HG02938 (cell line): Measurements from ENCODE around the gene DLGAP3.

Experiments
- ATAC-seq: cut with Tn5 transposase; IDR thresholded peaks from one replicate; pipeline ENCODE4 v1.9.1; 2021; ENCODE audit warnings: mild to moderate bottlenecking, moderate library complexity; ENCODE audit not compliant: unreplicated experiment

The DLGAP3 gene

DNA sequence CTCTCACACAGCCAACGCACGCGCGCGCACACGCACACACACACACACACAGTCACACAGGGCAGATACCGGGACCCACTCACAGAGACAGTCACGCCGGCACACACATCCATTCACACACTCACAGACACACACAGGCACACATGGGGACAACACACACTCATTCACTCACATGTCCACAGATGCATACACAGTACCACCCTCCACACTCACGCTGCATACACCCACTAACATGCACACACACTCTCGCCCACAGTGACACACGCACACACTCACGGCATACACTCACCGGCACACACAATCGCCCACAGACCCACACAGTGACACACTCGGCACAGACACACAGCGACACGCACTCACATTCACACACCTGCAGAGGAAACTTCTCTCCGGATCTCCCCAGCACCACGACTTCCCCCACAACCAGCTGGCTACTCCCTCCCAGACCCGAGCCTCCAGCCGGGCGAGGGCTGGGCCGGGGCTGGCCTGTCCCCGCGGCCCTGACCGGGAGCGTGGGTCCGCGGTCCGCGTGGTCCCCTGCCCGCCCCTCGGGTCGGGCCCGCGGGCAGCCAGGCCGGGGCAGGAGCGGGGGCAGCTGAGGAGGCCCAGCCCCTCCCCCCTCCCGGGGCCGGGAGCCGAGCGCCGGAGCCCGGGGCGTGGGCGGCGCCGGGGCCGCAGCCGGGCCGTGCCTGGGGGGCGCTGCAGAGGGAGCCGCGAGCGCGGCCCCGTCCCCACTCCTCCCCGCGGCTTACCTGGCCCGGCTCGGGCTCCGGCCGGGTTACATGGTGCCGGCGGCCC is 552 bp downstream of the DLGAP3 start:
- ATAC-seq, result no peak

DNA sequence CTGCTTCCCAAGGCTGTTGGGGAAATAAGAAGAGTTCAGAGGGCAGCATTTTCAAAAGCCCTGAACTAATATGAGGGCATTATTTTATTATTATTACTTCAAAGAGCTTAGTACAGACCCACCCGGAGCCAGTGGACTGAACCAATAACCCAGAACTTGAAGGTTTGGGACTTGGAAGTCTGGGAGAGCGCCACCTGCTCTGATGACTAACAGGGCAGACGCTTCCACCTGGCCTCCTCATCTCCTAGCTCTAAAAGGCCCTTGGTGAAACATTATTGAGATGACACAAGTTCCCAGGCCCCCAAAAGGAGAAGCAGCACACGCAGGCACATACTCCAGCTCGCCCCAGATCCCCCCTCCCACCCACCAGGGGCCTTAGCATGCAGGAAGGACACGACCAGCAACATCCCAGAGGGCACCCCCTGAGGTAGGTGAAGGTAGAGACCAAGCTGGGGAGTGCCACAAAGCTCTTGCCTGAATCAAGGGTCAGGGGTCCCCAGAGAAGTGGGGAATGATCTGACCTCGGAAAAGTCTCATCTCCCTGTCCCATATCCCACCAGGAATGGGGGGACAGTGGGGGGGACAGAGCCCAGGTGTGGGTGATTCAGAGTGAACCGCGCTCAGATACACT is 1.3 kb downstream of the DLGAP3 start:
- no peak for ATAC-seq

DNA sequence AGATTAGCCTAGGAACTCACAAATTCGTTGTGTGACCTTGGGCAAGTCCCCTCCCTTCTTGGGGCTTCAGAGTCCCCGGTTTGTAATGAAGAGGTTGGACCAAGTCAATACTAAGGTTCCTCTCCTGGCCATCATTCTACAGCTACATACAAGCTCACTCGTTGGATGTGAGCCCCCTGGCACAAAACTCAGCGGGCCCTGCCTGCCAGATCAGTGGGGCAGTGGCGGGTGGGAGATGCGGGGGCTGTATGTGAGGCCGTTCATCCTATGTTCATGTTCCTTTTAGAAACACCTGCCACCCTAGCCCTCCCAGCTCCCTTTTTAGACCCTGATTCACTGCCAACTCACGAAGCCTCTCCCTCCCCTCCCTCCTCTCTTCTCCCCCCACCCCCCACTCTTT is 2.1 kb downstream of the DLGAP3 start:
- no peak for ATAC-seq

DNA sequence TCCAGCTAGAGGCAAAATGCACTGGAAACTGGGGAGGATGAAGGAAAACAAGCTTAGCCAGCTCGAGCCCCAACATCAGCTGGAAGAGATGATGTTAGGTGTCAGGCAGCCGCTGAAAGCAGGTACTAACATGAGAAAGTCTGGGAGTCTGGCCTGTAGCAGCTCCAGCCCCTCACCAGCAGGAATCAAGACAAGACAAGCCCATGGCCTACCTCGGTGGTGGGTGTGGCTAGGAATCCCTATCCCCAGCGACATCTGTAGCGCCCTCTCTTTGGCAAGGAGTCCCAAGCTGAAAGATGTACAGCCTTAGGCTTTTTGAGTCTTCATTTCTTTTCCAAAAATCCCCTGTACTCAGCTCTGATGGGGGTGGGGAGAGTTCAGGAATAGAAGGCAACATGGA is 2.6 kb downstream of the DLGAP3 start:
- no peak for ATAC-seq

DNA sequence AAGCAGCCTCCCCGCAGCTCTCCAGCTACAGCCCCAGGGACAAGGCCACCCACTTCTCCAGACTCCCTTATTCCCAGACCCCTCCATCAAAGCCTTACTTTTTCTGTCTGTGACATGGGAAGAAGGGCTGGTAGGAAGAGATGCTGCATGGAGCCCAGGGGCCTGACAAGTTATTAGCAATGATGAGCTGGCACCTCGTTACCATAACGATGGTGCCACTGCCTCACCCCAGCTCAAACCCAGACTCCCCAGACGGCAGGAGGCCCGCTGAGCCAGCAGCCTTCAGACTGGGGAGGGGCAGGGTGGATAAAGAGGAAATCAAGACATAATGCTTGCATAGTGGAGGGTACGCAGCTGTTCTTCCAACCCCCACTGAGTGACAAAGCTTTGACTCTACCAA is 3.3 kb downstream of the DLGAP3 start:
- ATAC-seq, result no peak

DNA sequence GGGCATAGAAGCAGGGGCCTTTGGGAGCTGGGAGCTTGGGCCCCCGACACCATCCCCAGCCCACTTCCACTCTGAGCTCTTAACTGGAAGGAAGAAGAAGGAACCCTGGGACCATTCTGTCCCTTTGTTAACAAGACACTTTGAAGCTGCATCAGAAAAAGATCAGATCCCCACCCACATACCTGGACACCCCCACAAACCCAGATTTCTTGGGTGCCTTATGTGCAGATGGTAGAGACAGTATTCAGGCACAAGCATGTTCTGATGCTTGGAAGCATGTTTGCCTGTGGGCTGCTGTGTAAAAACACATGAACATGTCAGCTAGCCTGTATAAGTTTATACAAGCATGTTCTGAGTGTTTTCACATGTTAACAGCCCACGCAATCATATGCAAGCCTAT is 3.7 kb downstream of the DLGAP3 start:
- ATAC-seq, result no peak

DNA sequence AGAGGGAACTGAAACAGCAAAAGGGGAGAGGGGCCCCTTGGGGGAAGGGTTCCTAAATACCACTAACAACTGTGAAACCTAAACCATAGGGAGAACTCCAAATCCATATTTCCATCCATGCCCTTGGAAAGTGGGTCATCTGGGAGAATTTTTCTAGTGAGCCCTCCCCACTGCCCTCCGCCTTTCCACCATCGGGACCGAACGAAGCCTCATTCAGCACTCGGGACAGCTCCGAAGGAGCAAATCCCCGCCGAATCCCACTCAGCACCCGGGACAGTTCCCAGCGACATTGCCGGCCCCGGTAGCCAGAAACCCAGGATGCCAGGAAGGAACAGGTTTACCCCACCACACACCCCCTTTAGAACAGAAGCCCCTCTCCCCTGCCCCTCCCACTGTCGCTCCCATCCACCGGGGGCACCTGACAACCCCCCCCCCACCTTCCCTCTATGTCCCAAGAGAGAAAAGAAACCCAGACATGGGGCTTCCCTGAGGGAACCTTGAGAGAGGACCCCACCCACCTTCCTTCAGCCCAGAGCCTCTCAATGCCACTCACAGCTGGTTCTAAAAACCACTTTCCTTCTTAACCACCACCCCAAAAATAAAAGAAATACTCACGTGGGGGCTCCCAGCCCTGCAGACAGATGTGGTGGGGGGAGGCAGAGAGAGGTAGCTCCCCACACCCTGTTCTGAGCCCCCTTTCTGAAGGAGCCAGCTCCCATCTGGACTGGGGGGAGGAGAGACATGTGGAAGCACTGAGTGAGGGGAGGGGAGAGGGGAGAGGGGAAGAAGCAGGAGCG is 4.5 kb downstream of the DLGAP3 start:
- ATAC-seq, result no peak

DNA sequence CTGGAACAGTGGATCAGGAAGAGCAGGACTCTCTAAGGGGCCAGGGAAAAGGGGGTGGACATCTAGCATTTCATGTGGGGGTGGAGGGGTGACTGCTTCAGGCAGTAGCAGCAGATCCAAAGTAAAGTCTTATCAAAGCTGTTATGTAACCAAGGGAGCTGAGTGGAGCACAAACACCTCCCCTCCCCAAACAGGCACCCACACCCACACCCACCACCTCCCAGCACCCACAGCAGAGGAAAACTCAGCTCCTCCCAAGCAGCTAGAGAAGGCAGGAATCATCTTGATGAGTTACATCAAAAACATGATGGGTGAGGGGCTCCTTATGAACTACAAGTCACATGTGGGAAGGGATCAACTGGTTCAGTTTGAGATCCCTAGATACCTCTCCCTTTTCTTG is 6.0 kb downstream of the DLGAP3 start:
- ATAC-seq, result no peak

DNA sequence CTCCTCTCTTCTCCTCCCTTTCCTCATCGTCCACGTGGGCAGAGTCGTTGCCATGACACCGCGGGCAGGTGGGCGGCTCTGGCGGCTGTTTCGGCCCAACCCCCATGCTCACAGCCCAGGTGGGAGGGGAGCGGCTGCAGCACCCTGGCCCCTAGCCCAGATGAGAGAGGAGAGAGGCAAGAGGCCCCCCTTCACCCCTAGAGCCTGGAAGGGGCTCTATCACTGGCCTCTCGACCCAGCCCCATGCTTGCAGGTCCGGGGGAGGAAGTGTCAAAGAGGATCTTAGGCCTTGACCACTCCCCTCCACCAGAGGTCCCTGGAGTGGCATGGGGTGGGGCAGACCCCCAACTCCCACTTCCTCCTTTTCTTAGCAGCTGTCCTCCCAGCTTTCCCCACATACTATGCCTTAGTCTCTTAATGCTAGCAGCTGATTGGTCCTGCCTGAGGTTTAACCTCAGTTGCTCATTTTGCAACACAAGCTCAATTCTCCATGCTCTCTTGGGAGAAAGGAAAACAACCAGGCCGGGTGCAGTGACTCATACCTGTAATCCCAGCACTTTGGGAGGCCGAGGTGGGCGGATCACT is 10.4 kb downstream of the DLGAP3 start:
- no peak for ATAC-seq

DNA sequence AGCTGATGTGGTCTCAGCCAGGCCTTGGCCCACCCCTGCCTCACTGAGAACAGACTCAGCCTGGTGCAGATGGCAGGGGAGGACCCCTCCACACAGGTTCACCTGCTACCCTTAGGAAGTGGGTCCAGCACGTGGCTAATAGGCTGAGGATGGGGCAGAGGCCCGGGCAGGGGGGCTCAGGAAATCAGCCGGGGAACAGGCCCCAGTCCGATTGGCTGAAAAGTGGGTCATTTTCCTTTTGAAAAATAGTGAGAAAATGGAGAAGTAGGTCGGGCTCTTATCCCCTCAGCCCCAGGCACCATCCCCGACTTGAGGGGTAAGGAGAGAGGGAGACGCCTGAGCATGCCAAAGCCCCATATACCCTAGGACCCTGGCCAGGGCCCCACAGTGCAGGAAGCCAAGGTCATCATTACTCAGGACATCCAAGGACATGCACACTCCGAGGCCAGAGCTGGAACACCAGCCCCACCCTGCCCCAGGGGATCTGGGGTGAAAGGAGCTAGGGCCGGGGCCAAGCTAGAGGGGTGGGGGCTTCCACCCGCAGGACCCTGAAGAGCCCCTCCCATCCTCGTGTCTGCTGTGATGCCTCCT is 11.0 kb downstream of the DLGAP3 start:
- ATAC-seq, result no peak

DNA sequence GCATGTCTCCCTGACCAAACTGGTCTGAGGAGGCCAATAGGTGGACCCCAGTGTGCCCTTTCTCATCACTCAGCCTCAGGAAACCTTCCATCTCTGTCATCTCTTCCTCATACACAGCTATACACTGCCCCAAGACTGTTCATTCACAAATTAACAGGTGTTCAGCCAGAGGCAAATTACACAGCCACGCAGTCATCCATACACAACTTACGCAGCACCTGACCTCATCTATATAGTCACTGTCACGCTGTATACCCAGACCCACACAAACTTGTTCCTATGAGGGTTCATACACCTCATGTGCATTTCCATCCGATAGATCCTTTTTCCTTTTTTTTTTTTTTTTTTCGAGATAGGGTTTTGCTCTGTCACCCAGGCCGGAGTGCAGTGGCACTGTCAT is 12.4 kb downstream of the DLGAP3 start:
- ATAC-seq, result no peak

DNA sequence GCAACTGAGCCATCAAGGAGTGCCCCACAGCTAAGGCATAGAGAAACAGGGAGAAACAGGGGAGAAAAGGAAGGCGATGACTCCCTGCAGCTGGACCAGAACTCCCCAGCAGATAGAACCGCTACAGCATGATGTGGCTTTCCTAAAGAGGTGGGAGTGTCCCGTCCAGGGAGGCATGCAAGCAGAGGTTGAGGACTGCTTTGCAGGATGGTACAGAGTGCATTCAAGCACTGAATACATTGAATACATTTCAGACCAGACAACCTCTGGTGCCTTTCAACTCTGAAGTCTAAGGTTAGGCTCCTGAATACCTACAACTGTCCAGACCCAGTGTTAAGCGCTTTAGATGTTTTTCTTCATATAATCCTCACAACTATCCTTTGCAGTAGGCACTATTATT is 13.3 kb downstream of the DLGAP3 start:
- ATAC-seq, result no peak

DNA sequence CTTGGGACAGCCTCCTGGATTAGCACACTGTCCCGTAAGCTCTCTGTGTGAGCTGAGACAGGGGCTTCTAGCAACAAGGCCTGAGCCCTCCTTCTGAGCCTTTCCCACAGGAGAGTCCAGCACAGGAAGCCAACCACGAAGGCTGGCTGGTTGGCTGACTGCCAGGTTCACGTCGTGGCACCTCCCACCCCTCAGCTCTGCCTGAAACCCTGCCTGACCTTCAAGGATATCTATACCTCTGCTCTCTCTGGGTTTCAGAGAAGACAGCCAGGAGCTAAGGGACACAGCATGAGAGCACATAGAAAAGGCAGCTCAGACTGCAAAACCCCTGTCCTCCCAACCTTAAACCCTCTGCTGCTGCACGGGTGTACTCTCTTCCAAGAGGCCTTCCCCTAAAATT is 13.9 kb downstream of the DLGAP3 start:
- ATAC-seq, result no peak

DNA sequence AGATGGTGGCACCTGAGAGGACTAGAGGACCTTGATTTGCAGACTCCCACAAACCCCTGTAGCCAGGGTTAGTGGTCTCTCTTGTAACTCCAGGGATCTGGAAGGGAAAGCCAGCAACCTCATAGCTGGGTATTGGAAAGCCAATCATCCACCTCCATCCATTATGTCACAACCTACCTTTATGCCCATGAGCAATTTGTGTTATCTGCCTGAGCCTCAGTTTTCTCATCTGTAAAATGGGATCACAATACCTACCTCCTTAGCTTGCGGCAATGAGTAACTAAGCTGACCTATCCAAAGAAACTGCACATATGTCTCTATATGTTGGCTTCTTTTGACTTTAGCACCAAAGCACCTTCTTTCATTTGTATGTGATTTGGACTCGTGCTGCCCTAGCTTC is 14.5 kb downstream of the DLGAP3 start:
- no peak for ATAC-seq

DNA sequence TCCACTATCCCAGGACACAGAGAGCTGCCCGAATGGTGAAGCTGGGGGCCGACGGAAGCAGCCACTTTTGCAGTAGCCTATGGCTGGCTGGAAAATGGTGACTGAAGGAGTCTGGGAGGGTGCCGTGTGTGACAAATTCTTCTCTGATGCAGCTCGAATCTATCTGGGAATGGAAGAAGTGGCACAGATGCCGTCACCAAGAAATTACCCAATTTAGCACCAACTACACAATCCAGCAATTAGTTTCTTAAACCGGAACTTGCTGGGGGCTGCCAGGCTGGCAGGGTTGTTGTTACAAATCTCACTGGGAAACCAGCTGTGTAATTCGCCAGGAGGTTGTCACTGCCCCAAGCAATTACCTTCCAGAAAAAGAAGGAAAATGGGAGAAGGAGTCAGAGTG is 18.0 kb downstream of the DLGAP3 start:
- ATAC-seq, result no peak

DNA sequence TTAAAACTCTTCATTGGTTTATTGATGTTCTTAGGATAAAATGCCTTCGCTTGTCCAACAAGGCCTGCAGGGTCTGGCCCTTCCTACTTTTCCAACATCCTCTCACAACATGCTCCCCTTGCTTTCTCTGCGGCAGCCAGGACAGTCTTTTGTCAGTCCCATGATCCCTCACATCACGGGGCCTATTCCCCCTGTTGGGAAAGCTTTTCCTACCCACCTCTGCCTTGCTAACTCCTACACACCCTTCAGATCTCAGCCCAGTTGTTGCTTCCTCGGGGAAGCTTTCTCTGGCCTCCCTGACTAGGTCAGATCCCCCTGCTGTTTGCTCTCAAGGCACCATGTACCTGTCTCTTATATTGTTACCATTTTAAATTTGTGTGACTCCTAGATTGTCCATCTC is 19.0 kb downstream of the DLGAP3 start:
- ATAC-seq, result no peak

DNA sequence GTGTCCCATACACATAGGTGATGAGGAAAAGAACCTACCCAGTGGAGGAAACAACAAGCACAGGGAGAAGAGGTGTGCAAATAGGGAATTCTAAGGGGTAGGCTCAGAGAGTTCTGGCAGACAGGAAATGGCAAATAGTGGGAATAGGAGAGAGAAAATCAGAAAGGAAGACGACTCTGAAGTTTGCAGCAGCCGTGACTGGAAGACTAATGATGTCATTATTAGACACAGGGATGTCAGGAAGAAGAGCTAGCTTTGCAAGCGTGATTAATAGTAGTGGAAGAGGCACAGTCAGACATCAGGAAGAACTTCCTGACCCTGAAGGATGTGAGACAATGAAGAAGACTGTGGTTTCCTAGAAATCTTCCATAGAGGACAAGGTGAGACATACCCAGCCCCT is 21.1 kb downstream of the DLGAP3 start:
- ATAC-seq, result no peak

DNA sequence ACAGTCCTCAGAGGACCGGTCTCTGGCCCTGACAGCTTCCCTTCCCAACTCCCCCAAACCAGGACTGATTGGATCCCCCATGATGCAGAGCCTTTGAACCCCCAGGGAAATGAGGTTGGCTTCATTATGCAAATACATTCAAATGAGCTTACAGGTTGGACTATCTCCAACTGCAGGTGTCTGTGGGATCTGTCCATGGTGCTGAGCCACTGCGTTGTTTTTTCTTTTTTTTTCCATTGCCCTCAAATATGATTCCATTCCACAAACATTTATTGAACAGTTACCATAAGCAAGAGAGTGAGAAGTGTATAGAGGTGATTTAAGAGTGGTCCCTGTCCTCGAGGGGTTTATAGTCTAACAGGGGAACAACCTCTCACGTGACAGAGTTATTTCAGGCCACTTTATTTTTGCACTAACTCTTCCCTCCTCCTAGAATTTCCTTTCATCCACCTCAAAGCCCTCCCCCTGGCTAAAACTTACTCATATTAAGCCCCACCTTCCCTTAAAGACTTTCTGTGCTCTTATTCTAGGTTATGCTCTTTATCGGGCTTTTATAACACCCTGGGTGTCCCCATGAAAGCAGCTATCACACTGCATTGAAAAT is 21.9 kb downstream of the DLGAP3 start:
- no peak for ATAC-seq

DNA sequence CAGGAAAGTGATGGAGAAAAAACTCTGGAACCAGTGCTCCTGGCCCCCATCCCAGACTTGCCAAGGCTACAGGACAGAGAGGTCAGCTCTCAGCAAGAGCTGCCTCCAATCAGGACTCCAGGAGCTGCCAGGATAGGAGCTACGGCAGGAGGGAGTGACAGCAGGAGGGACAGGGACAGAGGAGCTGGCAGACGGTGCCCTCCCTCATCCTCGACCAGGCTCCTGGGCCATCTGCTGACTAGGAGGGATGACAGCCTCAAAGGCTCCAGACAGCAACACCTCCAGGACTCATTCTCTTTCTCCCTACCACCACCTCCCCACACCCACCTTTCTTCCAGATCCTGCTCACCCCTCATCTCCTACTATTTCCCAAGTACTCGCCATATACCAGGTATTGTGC is 22.7 kb downstream of the DLGAP3 start:
- ATAC-seq, result no peak

DNA sequence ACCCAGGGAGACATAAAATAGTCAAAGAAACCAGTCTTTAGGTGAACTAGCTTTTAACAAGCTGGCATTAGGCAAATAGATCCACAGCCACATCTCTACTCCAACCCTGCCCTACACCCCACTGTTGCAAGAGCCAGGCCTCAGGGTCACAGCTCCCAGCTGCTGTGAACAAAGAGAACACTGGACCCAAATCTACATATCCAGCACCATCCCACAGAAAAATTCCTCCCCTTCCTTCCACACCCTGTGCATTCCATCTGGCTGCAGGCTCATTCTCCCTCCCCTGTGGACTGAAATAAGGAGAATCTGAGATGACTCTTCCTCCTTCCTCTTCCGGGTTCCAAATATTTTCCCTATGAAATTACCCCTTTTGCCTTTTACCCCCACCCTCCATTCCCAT is 23.2 kb downstream of the DLGAP3 start:
- ATAC-seq, result no peak

DNA sequence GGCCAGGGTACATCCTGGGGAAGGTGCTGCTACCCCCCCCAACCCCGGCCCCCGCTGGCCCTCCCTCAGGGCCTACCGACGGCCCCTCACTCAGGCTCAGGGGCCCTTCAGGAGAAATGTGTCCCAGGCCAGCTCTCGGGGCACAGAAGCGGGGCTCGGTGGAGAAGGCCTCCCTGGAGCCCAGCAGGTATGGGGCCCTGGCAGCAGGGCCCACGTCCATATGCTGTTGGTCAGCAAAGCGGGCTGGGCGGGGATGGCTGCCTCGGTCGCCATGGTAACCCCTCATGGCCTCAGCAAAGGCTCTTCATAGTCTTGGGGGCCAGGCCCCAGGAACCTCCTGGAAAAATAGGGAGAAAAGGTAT is 24.4 kb downstream of the DLGAP3 start:
- no peak for ATAC-seq
